SH-SY5Y (cell line): Measurements from ENCODE around the gene FASTKD3.

Experiments
- GATA2 ChIP-seq: IDR thresholded peaks from 2 replicates; pipeline ENCODE4 v1.6.1; 2011; ENCODE audit warnings: mild to moderate bottlenecking, low read depth, low read length
- GATA3 ChIP-seq: IDR thresholded peaks from 2 replicates; pipeline ENCODE4 v1.6.1; 2011; ENCODE audit warnings: low read depth, mild to moderate bottlenecking, low read length, moderate library complexity

DNA sequence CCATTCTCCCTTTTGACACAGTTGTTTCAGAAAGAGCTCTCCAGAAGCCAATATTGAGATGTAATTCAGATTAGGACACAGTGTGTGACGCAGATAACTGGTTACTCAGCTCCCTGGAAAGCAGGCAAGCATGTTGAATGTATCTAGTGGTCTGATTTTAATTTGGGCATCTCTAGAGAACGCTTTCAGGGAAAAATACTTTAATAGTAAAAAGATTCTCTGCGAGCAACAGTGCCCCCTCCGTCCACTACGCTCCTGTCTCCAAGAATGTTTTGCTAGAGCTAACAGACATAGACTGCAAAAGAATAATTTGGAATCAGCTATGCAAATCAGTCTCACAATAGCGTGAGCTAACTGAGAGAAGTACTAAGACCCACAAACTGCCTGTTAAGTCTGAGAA, 41.2 kb downstream of the FASTKD3 start:
- TF ChIP-seq GATA3 (no peak), GATA2 (no peak)
